GM18870 (cell line): Measurements from ENCODE around the gene MARK1.
A peak's percentile ranks its signal among the peaks of the same experiment; 100 is the strongest.

ENCODE experiments used
- ATAC-seq: cut with Tn5 transposase; IDR thresholded peaks from one replicate; pipeline ENCODE4 v1.9.1; 2021; ENCODE audit warnings: moderate library complexity; ENCODE audit not compliant: unreplicated experiment

MARK1 gene

GRCh38 chr1:220708936-220709801 lies 181.2 kb downstream of the MARK1 start:
- no peak for ATAC-seq

GRCh38 chr1:220710333-220710732 lies 182.4 kb downstream of the MARK1 start:
- no peak for ATAC-seq

GRCh38 chr1:220711056-220711809 lies 183.3 kb downstream of the MARK1 start:
- peak; percentile 84 for ATAC-seq
